Measurements from ENCODE around the gene RBBP7. TPM values are rescaled to one million over a fixed set of nuclear protein-coding genes. Genes with fewer than 3 reads are reported as not detected.

RBBP7 gene
- total and polyA plus RNA-seq, 2 of the 8 experiments (the other 6 are each of a cell fraction or from before 2014, with no cell fraction given) = 107 to 138 TPM

DNA sequence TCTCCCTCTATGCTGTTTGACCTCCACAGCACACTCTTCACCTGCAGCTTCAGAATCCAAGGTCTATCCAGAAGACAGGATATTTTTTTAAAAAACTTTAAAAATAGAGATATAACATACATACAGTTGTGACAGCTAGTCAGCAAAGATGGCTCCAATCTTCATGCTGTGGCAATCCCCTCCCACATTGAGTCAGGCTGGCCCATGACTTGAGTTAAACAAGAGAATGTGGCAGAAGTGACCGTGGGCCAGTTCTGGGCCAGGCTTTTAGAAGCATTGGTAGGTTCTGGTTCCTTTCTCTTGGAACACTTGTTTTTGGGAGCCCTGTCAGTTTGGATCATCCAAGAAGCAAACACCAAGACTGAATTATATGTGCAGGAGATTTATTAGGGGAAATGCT, 40.2 kb upstream of the RBBP7 start:
- H2AK5ac ChIP-seq (ENCODE audit: low read depth, low read length) = no peak overlapping the region
- H3K36me3 ChIP-seq (ENCODE audit: control insufficient read depth in 2 of 4, insufficient read depth in 4 of 4, low read length in 3 of 4) = no peaks in the 10 kb centered on the region
- H3K27ac ChIP-seq (ENCODE audit: low read depth, low read length) = no peak overlapping the region
- no peak overlapping the region for H2BK5ac ChIP-seq (ENCODE audit: low read depth, low read length)
- no peak overlapping the region for H3K4me2 ChIP-seq (ENCODE audit: insufficient read depth in 1 of 2, low read depth in 2 of 2, low read length in 2 of 2)
- TF ChIP-seq RBBP5 (IDR thresholded peaks at IDR 0.05; ENCODE audit: borderline replicate concordance, low read depth, low read length) = no peak
- TF ChIP-seq MAFK (IDR thresholded peaks at IDR 0.05; ENCODE audit: low read depth, low read length) = no peak
- no peak for TF ChIP-seq CEBPB (IDR thresholded peaks at IDR 0.05; ENCODE audit: low read depth, low read length)
- no peak for TF ChIP-seq HDAC6 (IDR thresholded peaks at IDR 0.05; ENCODE audit: low read depth, low read length)
- no peak for TF ChIP-seq TBP (IDR thresholded peaks at IDR 0.05; ENCODE audit: low read depth, low read length)
- no peak for TF ChIP-seq EP300 (IDR thresholded peaks at IDR 0.05; ENCODE audit: borderline replicate concordance in 1 of 2, low read depth in 2 of 2, low read length in 2 of 2)
- no peak for TF ChIP-seq ZNF274 (IDR thresholded peaks at IDR 0.05; ENCODE audit: borderline replicate concordance, extremely low read depth, low read length)
- no peak for TF ChIP-seq BRCA1 (IDR thresholded peaks at IDR 0.05; ENCODE audit: low read depth, low read length)
- TF ChIP-seq, protein P1, sequence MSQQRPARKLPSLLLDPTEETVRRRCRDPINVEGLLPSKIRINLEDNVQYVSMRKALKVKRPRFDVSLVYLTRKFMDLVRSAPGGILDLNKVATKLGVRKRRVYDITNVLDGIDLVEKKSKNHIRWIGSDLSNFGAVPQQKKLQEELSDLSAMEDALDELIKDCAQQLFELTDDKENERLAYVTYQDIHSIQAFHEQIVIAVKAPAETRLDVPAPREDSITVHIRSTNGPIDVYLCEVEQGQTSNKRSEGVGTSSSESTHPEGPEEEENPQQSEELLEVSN (IDR thresholded peaks at IDR 0.05) = no peak
- no peak for TF ChIP-seq FOSL1 (IDR thresholded peaks at IDR 0.05; ENCODE audit: insufficient read depth, low read depth, low read length)
- TF ChIP-seq JUND (IDR thresholded peaks at IDR 0.05; ENCODE audit: low read length) = no peak
- no peak for TF ChIP-seq SAP30 (IDR thresholded peaks at IDR 0.05; ENCODE audit: insufficient read depth, insufficient replicate concordance, low read length)
- H3K9me3 ChIP-seq (ENCODE audit: insufficient read depth in 2 of 2, low read depth in 1 of 2, low read length in 1 of 2) = no peaks in the 10 kb centered on the region
- no peaks in the 10 kb centered on the region for H4K20me1 ChIP-seq (replicated peaks in 1 of 2; ENCODE audit: control insufficient read depth in 1 of 2, insufficient read depth in 2 of 2, low read length in 2 of 2)
- H3K4me1 ChIP-seq (replicated peaks in 1 of 4; ENCODE audit: control insufficient read depth in 3 of 4, insufficient read depth in 4 of 4, low read length in 3 of 4) = no peaks in the 10 kb centered on the region
- no peak overlapping the region for H3K23ac ChIP-seq (ENCODE audit: insufficient read length)
- H4K5ac ChIP-seq (ENCODE audit: insufficient read length, low read depth, low read length) = no peak overlapping the region
- no peaks in the 10 kb centered on the region for H3K79me1 ChIP-seq (ENCODE audit: low read depth, low read length)
- H3K18ac ChIP-seq (ENCODE audit: extremely low read depth, low read length) = no peak overlapping the region
- no peak overlapping the region for H2BK15ac ChIP-seq (ENCODE audit: low read length)
- H3K27me3 ChIP-seq (replicated peaks in 1 of 4; ENCODE audit: control insufficient read depth in 3 of 4, extremely low read depth in 1 of 4, insufficient read depth in 3 of 4, low read length in 3 of 4) = no peaks in the 10 kb centered on the region
- no peak overlapping the region for H4K8ac ChIP-seq (ENCODE audit: extremely low read depth, insufficient read depth, low read length)
- no peak overlapping the region for H2BK20ac ChIP-seq (ENCODE audit: low read length)
- H3K9ac ChIP-seq (replicated peaks in 1 of 4; ENCODE audit: extremely low read depth in 1 of 4, low read depth in 3 of 4, low read length in 3 of 4) = no peak overlapping the region
- ChIA-PET POLR2A (ENCODE audit: partially characterized antibody) (no interaction called here), CTCF (ENCODE audit: partially characterized antibody) (interaction anchor here (1.1 kb wide), 1 partner anchor 14 kb away, joined by 3 read pairs; no protein-coding TSS in a partner anchor)
- no peaks in the 10 kb centered on the region for H3K79me2 ChIP-seq (ENCODE audit: control insufficient read depth in 1 of 2, insufficient read depth in 2 of 2, low read length in 2 of 2)
- no peaks in the 10 kb centered on the region for H3K23me2 ChIP-seq (ENCODE audit: low read depth, low read length)
- no peak overlapping the region for H2BK120ac ChIP-seq (replicated peaks; ENCODE audit: low read depth, low read length)
- no peak overlapping the region for H2AFZ ChIP-seq (ENCODE audit: low read length)
- H3K4ac ChIP-seq (replicated peaks; ENCODE audit: insufficient read length, low read depth, low read length) = no peak overlapping the region
- no peak overlapping the region for H2BK12ac ChIP-seq (ENCODE audit: low read depth, low read length)
- 88% methylated on average over 1 of the region's 1 CpG; no CpG with 5 or more reads in 1 of the 2 experiments for WGBS, 2 experiments (ENCODE audit: extremely low coverage in 1 of 2, insufficient coverage in 1 of 2, insufficient read length in 1 of 2, insufficient replicate concordance in 2 of 2, low coverage in 1 of 2, low lambda C conversion rate in 2 of 2, missing lambda C conversion rate in 1 of 2)
- no peak overlapping the region for H3K56ac ChIP-seq (replicated peaks; ENCODE audit: insufficient read length, low read depth, low read length)
- FAIRE-seq = no peak
- no peak for DNase-seq (ENCODE audit: low read depth in 1 of 2, low spot score in 2 of 2)
- H3K14ac ChIP-seq (ENCODE audit: insufficient read length) = no peak overlapping the region
- no peak overlapping the region for H4K91ac ChIP-seq (replicated peaks; ENCODE audit: insufficient read length, low read length)
- no peak overlapping the region for H3K4me3 ChIP-seq (ENCODE audit: extremely low read depth in 1 of 4, insufficient read depth in 2 of 4, low read depth in 3 of 4, low read length in 4 of 4)

All from H1 (cell line).